HG02588 (cell line): ENCODE data around the gene RACGAP1.
"Not testable (repeated sequence)": the region's sequence is repeated elsewhere in the genome, so short reads cannot be mapped to it uniquely, and the experiment has no call there.

ENCODE experiments used
- ATAC-seq: cut with Tn5 transposase; IDR thresholded peaks from one replicate; pipeline ENCODE4 v1.9.1; 2021; ENCODE audit warnings: mild to moderate bottlenecking, moderate library complexity; ENCODE audit not compliant: unreplicated experiment

Gene RACGAP1

DNA sequence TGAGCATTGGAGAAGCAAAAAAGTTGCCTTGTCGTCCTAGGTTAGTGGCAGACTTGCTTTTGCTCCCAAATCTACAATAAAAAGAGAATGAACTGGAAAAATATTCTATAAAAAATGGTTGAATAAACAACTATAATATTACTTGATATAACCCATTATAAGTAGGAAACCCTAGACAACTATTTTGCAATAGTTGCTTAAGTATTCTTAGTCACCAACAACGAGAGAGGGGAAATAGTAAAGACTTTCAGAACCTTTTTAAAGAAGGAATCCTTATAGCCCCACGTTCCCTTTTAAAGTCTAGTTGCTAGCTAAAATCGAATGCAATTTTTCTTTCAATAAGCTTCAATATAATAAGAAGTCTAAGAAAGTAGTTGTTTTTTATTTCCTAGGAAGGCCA lies 35.0 kb downstream of the RACGAP1 start:
- ATAC-seq: no peak

DNA sequence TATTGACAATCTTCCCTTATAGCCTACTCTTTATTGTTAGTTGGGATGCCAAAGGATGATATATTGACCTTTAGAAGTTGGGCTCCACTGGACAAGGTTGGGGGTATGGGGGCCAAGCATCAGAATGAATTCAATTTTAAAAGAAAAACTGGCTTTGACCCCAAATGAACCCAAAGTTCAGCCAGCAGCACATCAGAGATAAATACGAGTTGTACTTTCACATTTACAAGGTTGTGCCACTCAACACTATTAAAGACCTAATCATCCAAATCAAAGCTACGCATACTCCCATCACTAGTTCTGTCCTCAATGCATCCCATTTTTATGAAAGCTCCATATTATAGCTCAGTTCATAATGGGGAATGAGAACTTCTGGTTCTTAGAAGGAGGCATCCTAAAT lies 35.9 kb downstream of the RACGAP1 start:
- not testable (repeated sequence) for ATAC-seq

DNA sequence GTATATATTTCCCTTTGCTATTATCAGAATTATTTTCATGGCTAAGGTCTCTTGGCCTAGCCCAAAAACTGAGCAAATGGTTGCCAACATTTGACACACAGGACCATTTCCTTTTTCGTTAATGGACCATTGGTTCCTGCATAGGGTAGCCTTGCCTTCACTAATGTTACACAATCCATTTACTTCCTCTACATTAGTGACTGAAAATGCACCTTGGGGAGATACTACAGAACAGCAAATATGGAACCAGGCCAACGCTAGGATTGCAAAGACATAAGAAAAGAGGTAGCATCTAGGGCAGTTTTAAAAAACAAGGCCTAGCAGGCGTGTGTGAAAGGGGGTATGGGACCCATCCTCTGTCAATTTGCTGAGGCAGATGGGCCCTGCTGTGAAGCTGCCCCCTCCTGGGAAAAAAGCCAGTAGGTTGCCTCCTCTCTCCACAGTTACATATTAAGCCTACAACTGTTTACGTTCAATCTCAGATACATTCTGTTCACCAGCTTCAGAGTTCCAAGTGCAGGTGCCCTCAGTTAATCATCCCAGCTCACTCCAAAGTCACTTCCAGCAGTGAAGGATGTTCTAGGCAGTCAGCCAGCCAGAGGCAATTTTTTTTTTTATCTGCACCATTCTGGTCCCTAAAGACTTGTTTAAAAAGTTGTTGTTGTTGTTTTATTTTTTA lies 37.5 kb downstream of the RACGAP1 start:
- no peak for ATAC-seq

DNA sequence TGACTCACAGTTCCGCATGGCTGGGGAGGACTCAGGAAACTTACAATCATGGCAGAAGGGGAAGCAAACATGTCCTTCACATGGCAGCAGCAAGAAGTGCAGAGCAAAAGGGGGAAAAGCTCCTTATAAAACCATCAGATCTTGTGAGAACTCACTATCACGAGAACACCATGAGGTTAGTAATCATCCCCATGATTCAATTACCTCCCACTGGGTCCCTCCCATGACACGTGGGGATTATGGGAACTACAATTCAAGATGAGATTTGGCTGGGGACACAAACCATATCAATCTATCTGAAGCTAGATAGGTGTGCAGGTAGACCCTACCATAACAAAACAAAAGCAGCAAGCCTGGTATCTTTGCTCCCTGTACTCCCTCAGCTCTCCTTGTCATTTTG lies 38.8 kb downstream of the RACGAP1 start:
- not testable (repeated sequence) for ATAC-seq

DNA sequence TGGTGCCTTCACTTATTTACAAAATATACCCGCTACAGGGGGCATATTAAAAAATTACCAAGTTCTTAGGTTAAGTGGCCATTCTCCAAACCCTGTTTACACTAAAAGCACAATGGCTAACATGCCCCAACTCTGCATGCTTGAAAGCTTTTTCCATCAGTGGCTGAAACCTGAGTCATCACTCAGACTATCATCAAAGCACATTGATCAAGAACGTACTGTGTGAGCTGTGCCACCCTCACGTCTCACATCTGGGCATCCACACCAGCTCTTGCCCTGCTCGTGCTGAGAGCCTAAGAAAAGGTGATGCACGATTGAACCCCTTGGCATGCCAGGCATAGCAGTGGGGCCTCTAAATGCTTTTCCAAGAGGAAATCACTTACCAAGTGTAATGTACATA lies 39.3 kb downstream of the RACGAP1 start:
- no peak for ATAC-seq

- no peak for ATAC-seq
Observed at GRCh38 chr12:49984476-49985359, 40.6 kb downstream of the RACGAP1 start.

DNA sequence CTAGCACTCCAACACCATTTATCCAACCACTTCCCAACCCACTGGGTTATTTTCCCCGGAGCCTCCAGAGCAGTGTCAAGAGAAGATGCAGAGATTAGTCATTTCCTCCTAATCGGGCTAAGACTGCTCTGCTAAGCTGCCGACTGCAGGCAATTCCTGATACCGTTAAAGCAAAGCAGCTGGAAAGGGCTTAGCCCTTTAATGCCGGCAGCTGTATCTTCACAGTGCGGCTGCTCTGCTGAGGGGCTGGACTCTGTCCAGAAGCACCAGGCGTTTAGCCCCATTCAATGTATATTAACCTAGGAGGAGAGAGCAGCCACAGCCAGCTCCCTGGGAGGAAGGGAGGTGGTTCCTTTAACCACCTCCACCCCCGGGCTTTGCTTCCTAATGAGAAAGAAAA lies 41.4 kb downstream of the RACGAP1 start:
- ATAC-seq: no peak

GRCh38 chr12:49982246-49983087 lies 42.8 kb downstream of the RACGAP1 start:
- no peak for ATAC-seq

- ATAC-seq: no peak
Observed at GRCh38 chr12:49980501-49981349, 44.6 kb downstream of the RACGAP1 start.

GRCh38 chr12:49979791-49980190 lies 45.5 kb downstream of the RACGAP1 start:
- no peak for ATAC-seq

DNA sequence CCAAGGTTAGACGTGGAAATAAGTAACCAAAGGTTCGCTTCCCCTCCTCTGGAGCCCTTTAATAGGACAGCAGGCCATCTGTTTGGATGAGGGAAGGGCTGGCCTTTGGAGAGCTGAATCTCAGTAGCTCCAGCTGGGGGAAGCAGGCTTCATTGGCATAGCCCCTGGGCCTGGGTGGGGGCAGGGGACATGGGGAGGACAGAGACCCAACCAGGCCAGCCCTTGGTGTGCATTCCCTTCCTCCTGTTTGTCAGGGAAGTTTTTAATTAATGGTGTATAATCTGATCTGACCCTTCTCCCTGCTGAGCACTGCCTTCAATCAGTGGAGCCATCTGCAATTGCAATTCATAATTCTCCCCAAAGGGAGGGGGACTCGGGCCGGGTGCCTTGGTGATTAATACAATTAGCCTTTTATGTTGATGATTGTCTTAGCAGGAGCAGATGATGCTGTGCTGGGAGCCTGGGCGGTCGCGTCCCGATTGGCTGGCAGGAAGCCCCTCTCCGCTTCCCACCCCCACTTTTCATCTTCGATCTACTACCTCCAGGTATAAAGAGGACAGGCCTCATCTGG lies 46.2 kb downstream of the RACGAP1 start:
- no peak for ATAC-seq

GRCh38 chr12:49978125-49978524 lies 47.2 kb downstream of the RACGAP1 start:
- ATAC-seq: no peak

GRCh38 chr12:49976557-49976956 lies 48.7 kb downstream of the RACGAP1 start:
- no peak for ATAC-seq

- no peak for ATAC-seq
Observed at GRCh38 chr12:49975318-49975761, 50.0 kb downstream of the RACGAP1 start.

DNA sequence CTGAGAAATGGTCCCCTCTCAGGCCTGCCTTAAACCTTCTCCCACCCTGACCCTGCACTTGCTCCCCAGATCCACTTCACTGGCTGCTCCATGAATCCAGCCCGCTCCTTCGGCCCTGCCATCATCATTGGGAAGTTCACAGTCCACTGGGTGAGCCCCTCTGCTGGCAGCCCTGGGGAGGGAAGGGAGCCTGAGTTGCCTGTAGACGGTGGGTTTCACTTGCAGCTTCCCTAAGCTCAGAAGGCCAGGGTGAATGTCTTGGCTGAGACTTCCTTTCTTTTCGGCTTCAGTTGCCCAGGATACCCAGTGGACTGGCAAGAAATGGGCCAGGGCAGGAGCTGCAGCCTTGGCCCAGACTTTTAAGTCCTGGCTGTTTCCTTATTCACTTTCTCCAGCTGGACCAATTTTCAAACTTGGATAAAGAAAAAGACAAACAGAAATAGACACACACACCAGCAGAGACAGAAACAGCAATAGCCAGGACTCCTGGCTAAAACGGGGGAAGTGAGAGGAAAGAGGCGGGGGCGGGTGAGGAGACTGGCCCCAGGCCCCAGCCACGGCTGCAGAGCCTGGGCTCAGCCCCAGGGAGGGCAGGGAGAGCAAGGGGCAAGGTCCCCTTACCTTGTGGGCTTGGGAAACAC lies 50.5 kb downstream of the RACGAP1 start:
- no peak for ATAC-seq

- no peak for ATAC-seq
Observed at GRCh38 chr12:49974231-49974675, 51.0 kb downstream of the RACGAP1 start.

GRCh38 chr12:49973361-49973830 lies 51.9 kb downstream of the RACGAP1 start:
- no peak for ATAC-seq

DNA sequence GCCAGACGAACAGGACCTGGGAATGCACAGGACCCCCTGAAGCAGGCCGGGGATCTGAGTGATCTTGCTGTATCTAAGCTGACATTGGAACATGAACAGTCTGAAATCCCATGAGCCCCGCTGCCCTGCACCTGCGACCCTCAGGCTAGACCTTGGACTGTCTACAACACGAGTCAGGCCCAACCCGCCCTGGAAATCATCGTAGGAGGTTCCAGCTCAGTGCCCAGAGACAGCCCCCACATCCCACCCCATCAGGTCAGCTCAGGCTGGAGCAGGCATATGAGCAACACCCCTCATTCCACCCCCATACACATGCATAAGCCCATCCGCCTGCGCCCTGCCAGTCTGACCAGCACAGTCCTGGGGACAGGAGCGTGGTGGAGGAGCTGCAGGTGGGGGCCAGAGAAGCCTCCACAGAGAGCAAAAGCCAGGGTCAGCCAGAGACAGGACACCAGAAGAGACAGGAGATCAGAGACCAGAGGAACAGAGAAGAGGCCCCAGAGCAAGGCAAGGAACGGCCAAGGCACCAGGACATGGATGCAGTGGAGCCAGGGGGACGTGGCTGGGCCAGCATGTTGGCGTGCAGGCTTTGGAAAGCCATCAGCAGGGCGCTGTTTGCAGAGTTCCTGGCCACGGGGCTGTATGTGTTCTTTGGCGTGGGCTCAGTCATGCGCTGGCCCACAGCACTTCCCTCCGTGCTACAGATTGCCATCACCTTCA lies 52.5 kb downstream of the RACGAP1 start, which contains the start of gene AQP6:
TSS of gene AQP6 (plus strand) at position 307 of the 720 bp plus-strand sequence. CDS start at position 534, 227 bp downstream.
- no peak for ATAC-seq
